ENCODE data around the gene NKX1-2.

The NKX1-2 gene
- total RNA-seq: 0 reads per million in 2 donors

DNA sequence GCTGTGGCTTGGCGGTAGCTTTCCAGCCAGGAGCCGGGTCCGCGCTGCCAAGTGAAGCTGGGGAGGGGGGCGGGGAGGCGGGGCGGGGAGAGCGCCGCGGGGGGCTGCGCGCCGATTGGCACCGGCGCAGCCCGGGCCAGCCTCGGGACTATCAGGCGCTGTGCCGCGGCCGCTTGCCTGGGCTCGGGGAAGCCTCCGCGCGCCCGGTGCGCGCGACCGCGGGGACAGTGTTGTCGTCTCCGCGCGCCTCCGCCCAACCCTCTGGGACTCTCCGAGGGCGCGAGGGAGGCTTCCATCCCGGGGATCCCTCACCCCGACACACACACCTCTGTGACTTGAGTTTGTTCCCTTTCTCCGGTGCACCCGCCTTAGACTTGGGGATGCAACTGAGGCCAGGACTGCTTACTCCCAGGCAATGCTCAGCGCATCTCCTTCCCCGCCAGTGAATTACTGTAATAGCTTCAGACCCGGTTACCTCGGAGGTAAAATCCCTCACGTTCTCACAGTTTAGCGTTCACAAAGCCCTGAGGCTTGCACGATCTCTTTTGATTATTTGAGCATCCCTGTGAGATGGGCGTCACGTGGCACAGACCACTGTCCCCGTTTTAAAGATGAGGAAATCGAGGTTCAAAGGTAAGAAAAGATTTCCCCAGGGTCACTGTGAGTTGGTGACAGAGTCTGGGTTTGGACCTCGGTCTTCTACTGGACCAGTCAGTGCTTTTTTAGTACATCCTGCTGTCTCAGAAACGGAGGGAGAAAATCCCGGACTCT lies at the start of gene NKX1-2:
Gene NKX1-2 (minus strand): TSS at position 24 of the 771 bp plus-strand sequence. CDS start 92 bp downstream, outside the sequence.
- peak in 1 of 5 experiments; percentile 34 for DNase-seq

GRCh38 chr10:124498056-124498455 lies 48.2 kb upstream of the NKX1-2 start:
- DNase-seq: no peak

GRCh38 chr10:124497196-124497881 lies 47.5 kb upstream of the NKX1-2 start:
- DNase-seq: no peak

DNA sequence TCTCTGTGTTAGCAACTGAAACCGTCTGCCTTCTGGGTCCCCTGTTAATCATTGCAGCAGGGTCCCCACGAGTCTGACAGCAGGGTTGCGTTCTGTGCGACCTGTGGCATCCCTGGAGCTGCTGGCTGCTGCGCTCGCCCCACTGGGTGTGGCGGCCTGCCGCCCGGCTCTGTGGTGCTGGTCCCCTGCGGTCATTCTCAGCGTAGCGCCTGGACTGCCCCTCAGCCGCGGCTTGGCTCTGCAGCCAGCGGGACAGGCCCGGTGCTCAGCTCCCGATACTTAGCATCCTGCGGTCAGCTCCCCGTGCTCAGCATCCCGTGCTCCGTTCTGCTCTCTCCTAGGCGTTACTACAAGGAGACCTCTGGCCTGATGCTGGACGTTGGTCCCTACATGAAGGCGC lies 46.8 kb upstream of the NKX1-2 start:
- no peak for DNase-seq

DNA sequence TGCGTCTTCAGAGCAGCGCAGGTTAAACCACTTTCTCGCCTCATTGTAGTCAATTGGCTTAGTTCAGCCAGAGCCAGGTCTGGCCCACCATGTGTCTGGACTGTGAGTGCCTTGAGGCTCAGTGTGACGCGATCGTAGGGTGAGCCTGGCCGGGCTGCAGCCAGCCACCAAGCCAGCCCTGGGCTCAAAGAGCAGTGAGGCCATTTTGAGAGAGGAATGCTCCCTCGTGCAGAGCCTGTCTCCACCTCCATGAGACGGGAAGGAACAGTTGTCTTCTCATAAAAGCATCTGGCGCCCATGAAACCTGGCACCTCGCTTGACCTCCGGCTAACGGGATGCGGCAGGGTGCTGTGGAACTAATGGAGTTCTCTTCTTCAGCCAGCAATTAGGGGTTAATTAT lies 46.3 kb upstream of the NKX1-2 start:
- DNase-seq: no peak

- DNase-seq: no peak
These were observed 45.9 kb upstream of the NKX1-2 start for GRCh38 chr10:124495725-124496124.

GRCh38 chr10:124495162-124495561 lies 45.3 kb upstream of the NKX1-2 start:
- no peak for DNase-seq

DNA sequence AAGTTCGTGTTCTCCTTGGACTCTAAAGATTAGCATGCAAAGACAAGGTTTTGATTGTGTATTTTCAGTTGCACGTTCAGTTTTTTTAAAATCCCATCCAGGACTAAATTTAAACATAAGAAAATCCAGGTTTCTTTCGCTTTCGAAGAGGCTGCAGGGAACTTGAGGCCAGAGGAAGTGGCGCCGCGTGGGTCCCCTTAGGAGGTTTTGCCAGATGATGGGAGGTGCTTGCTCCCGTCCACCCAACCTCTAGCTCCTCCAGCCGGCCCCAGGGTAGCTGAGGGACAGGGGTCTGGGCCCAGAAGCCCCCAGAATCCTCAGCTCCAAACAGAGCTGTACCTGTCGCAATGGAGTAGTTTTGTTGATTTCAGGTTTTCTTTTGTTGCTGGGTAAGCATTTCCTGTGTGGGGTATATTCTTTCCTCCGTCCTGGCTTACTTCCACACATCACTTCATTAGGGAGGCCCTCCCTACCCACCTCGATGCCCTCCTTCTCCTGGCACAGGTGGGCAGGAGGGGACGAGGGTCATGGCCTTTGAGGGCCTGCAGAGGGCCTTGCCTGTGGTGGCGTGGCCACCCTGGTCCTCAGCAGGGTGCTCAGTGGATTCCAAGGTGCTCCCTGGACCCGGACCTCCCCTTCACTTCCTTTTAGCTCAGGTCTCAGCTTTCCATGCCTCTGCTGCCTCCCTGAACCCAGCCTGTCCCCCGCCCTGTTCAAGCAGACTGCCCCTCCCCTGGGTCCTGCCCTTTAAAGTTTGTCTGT lies 44.4 kb upstream of the NKX1-2 start:
- DNase-seq: no peak

DNA sequence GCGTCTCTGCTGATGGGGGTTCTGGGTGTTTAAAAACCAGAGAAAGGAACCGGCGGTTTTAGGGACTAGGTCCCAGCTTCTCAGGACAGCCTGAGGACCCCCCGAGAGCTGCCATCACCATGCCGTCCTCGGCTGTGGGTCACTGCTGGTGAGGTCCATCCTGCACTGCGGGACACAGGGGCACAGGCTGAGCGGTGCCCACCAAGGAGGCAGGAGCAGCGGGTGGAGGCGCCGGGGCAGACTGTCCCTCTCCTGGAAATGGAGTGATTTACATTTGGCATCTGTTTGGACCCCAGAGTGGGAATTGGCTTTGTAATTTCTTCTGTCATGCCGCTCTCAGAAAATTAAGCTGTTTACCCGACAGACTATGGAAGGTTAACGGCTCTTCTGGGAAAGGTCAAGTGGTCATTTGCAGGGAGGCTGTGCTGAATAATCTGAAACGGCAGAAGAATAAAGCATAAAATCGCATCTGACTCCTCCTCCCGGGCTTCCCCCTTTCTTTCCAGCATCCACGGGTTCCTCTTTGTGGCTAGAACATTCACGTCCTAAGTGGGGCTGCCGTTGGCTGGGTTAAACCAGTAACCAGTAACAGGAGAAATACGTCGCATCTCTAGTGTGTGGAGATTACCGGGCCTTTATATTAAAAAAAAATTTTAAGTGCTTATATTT lies 43.5 kb upstream of the NKX1-2 start:
- DNase-seq: no peak

- no peak for DNase-seq
These were observed 42.4 kb upstream of the NKX1-2 start for GRCh38 chr10:124492266-124492665.

GRCh38 chr10:124491105-124491504 lies 41.3 kb upstream of the NKX1-2 start:
- no peak for DNase-seq

- no peak for DNase-seq
These were observed 36.8 kb upstream of the NKX1-2 start for GRCh38 chr10:124486635-124487034.

GRCh38 chr10:124484661-124485060 lies 34.8 kb upstream of the NKX1-2 start:
- no peak for DNase-seq

- DNase-seq: no peak
These were observed 34.2 kb upstream of the NKX1-2 start for GRCh38 chr10:124484031-124484430.

GRCh38 chr10:124482876-124483275 lies 33.0 kb upstream of the NKX1-2 start:
- DNase-seq: no peak

DNA sequence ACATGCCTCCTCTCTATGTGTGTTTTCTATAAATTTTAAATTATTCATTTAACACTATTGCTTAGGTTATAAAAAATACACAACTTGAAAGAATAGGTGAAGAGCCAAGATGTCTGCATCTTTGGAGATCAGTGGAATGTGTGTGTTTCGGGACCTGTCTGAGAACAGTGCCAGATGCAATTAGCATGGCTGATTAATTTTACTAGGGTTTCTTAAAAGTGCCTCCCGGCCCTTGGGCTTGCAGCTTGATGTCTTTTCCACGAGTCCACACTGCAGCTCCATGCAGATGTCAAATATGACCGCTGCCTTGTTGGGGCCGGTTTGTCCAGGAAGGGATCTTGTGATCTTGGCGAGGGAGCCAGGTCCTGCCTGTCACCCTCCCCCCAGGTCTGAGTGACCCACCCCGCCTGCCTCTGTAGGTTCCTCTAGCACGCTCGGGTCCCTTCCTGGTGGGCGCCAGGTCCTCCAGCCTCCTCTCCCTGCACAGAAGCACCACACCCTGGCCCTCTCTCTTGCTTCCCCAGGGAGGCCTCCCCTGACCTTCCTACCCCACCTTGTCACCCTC lies 32.5 kb upstream of the NKX1-2 start:
- no peak for DNase-seq

DNA sequence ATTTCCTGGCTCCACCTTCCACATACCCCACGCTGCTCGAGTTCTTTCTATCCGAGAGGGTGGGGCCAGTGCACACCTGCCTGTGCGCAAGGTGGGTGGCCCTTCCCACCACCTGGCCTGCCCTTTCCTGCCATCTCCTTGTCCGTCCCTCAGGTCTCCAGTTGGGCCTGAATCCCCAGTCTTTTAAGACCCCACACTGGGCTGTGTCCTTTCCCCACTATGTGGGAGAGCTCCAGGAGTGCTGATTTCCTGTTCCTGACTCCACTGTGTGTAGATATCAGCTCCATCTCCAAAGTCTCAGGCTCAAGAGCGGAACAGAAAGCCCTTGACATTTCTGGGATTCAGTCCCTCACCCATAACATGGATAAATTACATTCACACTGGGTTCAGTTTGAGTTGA lies 31.9 kb upstream of the NKX1-2 start:
- no peak for DNase-seq

DNA sequence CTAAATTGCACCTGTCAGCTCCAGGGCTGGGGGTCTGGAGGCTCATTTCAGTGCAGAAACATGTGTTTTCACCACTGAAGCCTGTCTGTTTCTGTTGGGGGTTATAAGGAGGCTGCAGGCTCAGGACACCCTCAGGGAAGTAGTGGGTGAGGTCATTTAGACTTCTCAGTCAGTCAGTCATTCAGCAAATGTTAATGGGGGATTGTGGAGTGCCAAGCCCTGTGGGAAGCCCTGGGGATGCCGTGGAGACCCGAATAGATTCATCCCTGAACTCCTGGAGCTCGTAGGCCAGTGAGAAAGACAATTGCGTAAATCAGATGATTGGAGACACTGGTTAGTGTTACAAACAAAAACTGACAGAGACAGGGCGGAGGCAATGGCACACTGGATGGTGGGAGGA lies 31.0 kb upstream of the NKX1-2 start:
- no peak for DNase-seq

DNA sequence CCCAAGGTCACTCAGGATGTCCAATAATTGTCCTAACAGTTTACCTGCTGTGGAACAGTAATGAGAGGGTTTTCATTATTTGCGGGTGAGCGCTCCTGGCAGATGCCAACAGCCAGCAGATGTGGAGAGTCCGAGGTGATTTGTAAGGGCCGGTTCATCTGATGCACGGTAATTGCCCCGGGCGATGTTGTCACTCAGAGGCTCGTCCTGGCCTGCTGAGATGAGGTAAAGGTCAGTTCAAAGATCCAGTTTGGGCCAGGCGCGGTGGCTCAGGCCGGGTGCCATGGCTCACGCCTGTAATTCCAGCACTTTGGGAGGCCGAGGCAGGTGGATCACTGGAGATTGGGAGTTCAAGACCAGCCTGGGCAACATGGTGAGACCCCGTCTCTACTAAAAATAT lies 28.7 kb upstream of the NKX1-2 start:
- no peak for DNase-seq

- DNase-seq: no peak
These were observed 28.0 kb upstream of the NKX1-2 start for GRCh38 chr10:124477614-124478363.

GRCh38 chr10:124476043-124476725 lies 26.3 kb upstream of the NKX1-2 start:
- DNase-seq: no peak
